ENCODE measurements around the gene MYH8.

MYH8 gene

GRCh38 chr17:10380631-10381408 lies 40.9 kb downstream of the MYH8 start:
- DNase-seq, result no peak

GRCh38 chr17:10372906-10373305 lies 48.8 kb downstream of the MYH8 start, which contains the start of gene MYH13:
Gene MYH13 (minus strand): TSS chr17:10373006. CDS start chr17:10364530, 8,476 bp downstream.
- no peak for DNase-seq

- no peak for DNase-seq
Measured at GRCh38 chr17:10370016-10370608, 51.6 kb downstream of the MYH8 start.

- DNase-seq, result no peak
Measured at GRCh38 chr17:10369239-10369638, 52.5 kb downstream of the MYH8 start.

- no peak for DNase-seq
Measured at GRCh38 chr17:10368561-10368960, 53.2 kb downstream of the MYH8 start.

- DNase-seq, result no peak
Measured at GRCh38 chr17:10360578-10360977, 61.2 kb downstream of the MYH8 start.

- peak in 1 of 5 experiments; percentile 13 for DNase-seq
Measured at GRCh38 chr17:10357768-10358167, 64.0 kb downstream of the MYH8 start.

GRCh38 chr17:10354651-10355050 lies 67.1 kb downstream of the MYH8 start:
- no peak for DNase-seq

DNA sequence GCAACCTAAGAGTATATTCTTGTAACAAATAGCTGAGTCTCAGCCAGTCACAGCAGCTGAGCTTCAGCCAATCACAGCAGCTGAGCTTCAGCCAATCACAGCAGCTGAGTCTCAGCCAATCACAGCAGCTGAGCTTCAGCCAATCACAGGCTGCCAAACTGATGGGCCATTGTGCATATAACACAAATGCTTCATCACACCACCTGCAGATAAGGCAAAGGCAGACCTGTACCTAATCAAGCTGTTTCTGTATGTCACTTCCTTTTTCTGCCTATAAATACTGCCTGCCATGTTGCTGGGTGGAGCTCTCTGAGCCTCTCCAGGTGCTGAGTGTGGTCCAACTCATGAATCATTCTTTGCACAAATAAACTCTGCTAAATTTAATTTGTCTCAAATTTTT lies 68.9 kb downstream of the MYH8 start:
- DNase-seq, result no peak

- peak in 1 of 5 experiments; percentile 5 for DNase-seq
Measured at GRCh38 chr17:10349403-10349802, 72.3 kb downstream of the MYH8 start.

DNA sequence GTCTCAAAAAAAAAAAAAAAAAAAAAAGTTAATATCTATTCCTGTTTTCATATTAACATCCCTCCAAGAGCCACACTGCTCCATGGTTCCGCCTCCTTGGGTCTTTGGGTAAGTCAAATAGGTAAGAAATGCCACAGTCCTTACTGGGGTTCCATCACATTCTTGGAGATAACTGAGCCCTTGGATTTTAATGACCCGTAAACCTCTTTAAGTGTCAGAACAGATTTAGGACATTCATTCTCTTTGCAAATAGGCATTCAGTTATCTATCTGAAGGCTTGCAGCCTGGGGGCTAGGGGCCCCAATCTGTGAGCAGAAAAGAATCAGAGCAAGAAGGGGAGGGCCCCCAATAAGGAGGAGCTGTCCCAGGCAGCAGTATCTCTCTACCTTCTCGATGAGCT lies 76.9 kb downstream of the MYH8 start:
- no peak for DNase-seq

Data from T-helper 2 cell (primary cell).